ENCODE data around the gene PKP2. TPM values are rescaled to one million over a fixed set of nuclear protein-coding genes. Genes with fewer than 3 reads are reported as not detected.

PKP2 gene
- total and polyA plus RNA-seq, 2 of the 8 experiments (the other 6 are each of a cell fraction or from before 2014, with no cell fraction given) = 9.6 to 44.8 TPM

DNA sequence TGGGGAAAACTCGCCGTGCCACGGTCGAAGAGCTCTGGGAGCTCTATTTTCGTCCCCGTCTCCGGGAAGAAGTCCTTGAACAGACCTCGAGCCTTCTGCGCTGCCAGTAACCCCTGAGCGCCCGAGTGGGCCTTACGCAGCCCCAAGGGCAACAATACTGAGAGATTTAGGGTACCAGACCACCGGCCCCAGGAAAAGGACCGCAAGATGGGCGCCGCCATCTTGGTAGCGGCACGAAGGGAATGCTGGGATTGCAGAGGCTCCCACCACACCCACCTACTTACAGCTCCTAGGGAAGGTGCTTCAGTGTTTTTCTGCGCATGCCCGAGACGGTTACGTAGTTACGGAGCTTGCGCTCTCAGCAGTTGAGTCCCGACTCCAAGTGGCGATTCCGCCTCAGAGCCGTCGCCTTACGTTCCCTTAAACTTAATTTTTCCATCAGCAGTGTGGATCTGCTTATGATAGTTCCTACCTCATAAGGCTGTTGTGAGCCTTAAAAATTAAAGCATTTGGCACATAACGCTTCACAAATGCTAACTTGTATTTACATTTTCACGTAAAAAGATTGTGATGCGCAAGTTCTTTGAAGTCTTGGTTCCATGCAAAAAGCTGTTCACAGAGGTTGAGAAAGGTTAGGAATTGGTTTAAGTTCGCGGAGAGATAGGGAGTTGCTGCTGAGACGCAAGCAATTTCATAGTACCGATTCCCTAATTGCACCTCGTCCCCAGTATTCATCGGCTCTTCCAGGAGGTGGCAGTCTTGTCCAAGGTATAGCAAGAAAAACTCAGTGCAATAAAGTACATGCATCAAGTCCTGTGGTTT lies 140.7 kb downstream of the PKP2 start, which contains the start of gene YARS2:
TSS of gene YARS2 (minus strand) at position 244 of the 822 bp plus-strand sequence. CDS start at position 221, 23 bp downstream.
- H3K56ac ChIP-seq (replicated peaks; ENCODE audit: insufficient read length, low read depth, low read length) = peak within 1 kb of the TSS; percentile 87
- peaks cover 0 to 3% (median 1%) of the 10 kb centered on the region in 4 experiments; a peak in 2 of 7 replicates for H3K4me1 ChIP-seq (replicated peaks in 1 of 4; ENCODE audit: control insufficient read depth in 3 of 4, insufficient read depth in 4 of 4, low read length in 3 of 4)
- H3K9me3 ChIP-seq (ENCODE audit: insufficient read depth in 2 of 2, low read depth in 1 of 2, low read length in 1 of 2) = no peaks in the 10 kb centered on the region
- H3K36me3 ChIP-seq (ENCODE audit: control insufficient read depth in 2 of 4, insufficient read depth in 4 of 4, low read length in 3 of 4) = peaks cover under 1 to 24% (median 17%) of the 10 kb centered on the region in 4 experiments
- H3K79me2 ChIP-seq (ENCODE audit: control insufficient read depth in 1 of 2, insufficient read depth in 2 of 2, low read length in 2 of 2) = peaks cover 0 to 24% of the 10 kb centered on the region in 2 experiments; a peak in 2 of 4 replicates
- peak within 1 kb of the TSS; percentile 77 to 100 (median 98) for H3K4me3 ChIP-seq (ENCODE audit: extremely low read depth in 1 of 4, insufficient read depth in 2 of 4, low read depth in 3 of 4, low read length in 4 of 4)
- H2BK20ac ChIP-seq (ENCODE audit: low read length) = no peak within 1 kb of the TSS
- peak within 1 kb of the TSS; percentile 86 to 98 (median 94) for H3K9ac ChIP-seq (replicated peaks in 1 of 4; ENCODE audit: extremely low read depth in 1 of 4, low read depth in 3 of 4, low read length in 3 of 4)
- H4K20me1 ChIP-seq (replicated peaks in 1 of 2; ENCODE audit: control insufficient read depth in 1 of 2, insufficient read depth in 2 of 2, low read length in 2 of 2) = no peaks in the 10 kb centered on the region
- H4K8ac ChIP-seq (ENCODE audit: extremely low read depth, insufficient read depth, low read length) = peak within 1 kb of the TSS; percentile 100; the same call in 1 of the 2 replicates
- H2AK5ac ChIP-seq (ENCODE audit: low read depth, low read length) = no peak within 1 kb of the TSS
- H3K23ac ChIP-seq (ENCODE audit: insufficient read length) = no peak within 1 kb of the TSS
- H3K4ac ChIP-seq (replicated peaks; ENCODE audit: insufficient read length, low read depth, low read length) = peak within 1 kb of the TSS; percentile 92
- peak within 1 kb of the TSS; percentile 84 for H4K91ac ChIP-seq (replicated peaks; ENCODE audit: insufficient read length, low read length)
- H2BK15ac ChIP-seq (ENCODE audit: low read length) = peak within 1 kb of the TSS; percentile 36; the same call in 1 of the 2 replicates
- peak within 1 kb of the TSS; percentile 30 for H2BK120ac ChIP-seq (replicated peaks; ENCODE audit: low read depth, low read length)
- FAIRE-seq (peak; percentile 98), DNase-seq (ENCODE audit: low read depth in 1 of 2, low spot score in 2 of 2) (peak; percentile 87 to 90)
- 2% methylated on average over 39 of the region's 39 CpGs; no CpG with 5 or more reads in 1 of the 2 experiments for WGBS, 2 experiments (ENCODE audit: extremely low coverage in 1 of 2, insufficient coverage in 1 of 2, insufficient read length in 1 of 2, insufficient replicate concordance in 2 of 2, low coverage in 1 of 2, low lambda C conversion rate in 2 of 2, missing lambda C conversion rate in 1 of 2)
- H3K27me3 ChIP-seq (replicated peaks in 1 of 4; ENCODE audit: control insufficient read depth in 3 of 4, extremely low read depth in 1 of 4, insufficient read depth in 3 of 4, low read length in 3 of 4) = no peaks in the 10 kb centered on the region; a peak in 1 of 7 replicates
- ChIA-PET CTCF (ENCODE audit: partially characterized antibody) (interaction anchor here (0.6 to 4.1 kb wide), 50 partner anchors 9 to 1351 kb away, joined by 3 to 54 read pairs (median 4); partner anchors contain the start of gene PKP2), POLR2A (ENCODE audit: partially characterized antibody) (interaction anchor here (0.6 to 3.9 kb wide), 37 partner anchors 8 to 1267 kb away, joined by 3 to 22 read pairs (median 4); partner anchors contain the start of genes ETFBKMT and PKP2)
- peak within 1 kb of the TSS; percentile 56; the same call in 1 of the 2 replicates for H2BK12ac ChIP-seq (ENCODE audit: low read depth, low read length)
- peak within 1 kb of the TSS; percentile 97 for H2BK5ac ChIP-seq (ENCODE audit: low read depth, low read length)
- no peaks in the 10 kb centered on the region for H3K79me1 ChIP-seq (ENCODE audit: low read depth, low read length)
- H3K23me2 ChIP-seq (ENCODE audit: low read depth, low read length) = peaks cover 4% of the 10 kb centered on the region
- peak within 1 kb of the TSS; percentile 20 to 97 for H3K4me2 ChIP-seq (ENCODE audit: insufficient read depth in 1 of 2, low read depth in 2 of 2, low read length in 2 of 2)
- peak within 1 kb of the TSS; percentile 84 for H3K18ac ChIP-seq (ENCODE audit: extremely low read depth, low read length)
- peak within 1 kb of the TSS; percentile 96 for H4K5ac ChIP-seq (ENCODE audit: insufficient read length, low read depth, low read length)
- H3K14ac ChIP-seq (ENCODE audit: insufficient read length) = no peak within 1 kb of the TSS
- peak within 1 kb of the TSS; percentile 96 for H2AFZ ChIP-seq (ENCODE audit: low read length)
- H3K27ac ChIP-seq (ENCODE audit: low read depth, low read length) = peak within 1 kb of the TSS; percentile 92
- peak; percentile 47 for TF ChIP-seq KDM5A (IDR thresholded peaks at IDR 0.05; ENCODE audit: low read length)
- TF ChIP-seq YY1 (IDR thresholded peaks at IDR 0.05; ENCODE audit: low read depth, low read length) = peak; percentile 99
- TF ChIP-seq SRF (IDR thresholded peaks at IDR 0.05; ENCODE audit: low read depth, low read length) = no peak
- no peak for TF ChIP-seq GABPA (IDR thresholded peaks at IDR 0.05; ENCODE audit: borderline replicate concordance, insufficient read depth, low read length)
- TF ChIP-seq NRF1 (IDR thresholded peaks at IDR 0.05; ENCODE audit: low read depth, low read length) = peak; percentile 85
- TF ChIP-seq POLR2A (IDR thresholded peaks at IDR 0.05; ENCODE audit: control extremely low read depth in 1 of 2, low read depth in 2 of 2, low read length in 2 of 2) = peak; percentile 94 to 100
- TF ChIP-seq, protein P1, sequence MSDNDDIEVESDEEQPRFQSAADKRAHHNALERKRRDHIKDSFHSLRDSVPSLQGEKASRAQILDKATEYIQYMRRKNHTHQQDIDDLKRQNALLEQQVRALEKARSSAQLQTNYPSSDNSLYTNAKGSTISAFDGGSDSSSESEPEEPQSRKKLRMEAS (IDR thresholded peaks at IDR 0.05) = no peak
- no peak for TF ChIP-seq SUZ12 (IDR thresholded peaks at IDR 0.05; ENCODE audit: low read length)
- peak; percentile 94 for TF ChIP-seq RBBP5 (IDR thresholded peaks at IDR 0.05; ENCODE audit: borderline replicate concordance, low read depth, low read length)
- TF ChIP-seq SP2 (IDR thresholded peaks at IDR 0.05; ENCODE audit: low read length) = no peak
- TF ChIP-seq KDM1A (IDR thresholded peaks at IDR 0.05; ENCODE audit: borderline replicate concordance, low read length) = no peak
- no peak for TF ChIP-seq JUN (IDR thresholded peaks at IDR 0.05; ENCODE audit: low read depth, low read length)
